Activated CD4-positive, alpha-beta memory T cell treated with anti-CD3 and anti-CD28 coated beads, Interleukin-2, amount 10 ng/mL, durations not matched to agents 7 days and 5 days (primary cell): Measurements from ENCODE around the gene OXCT1. TPM values are rescaled to one million over a fixed set of nuclear protein-coding genes. Genes with fewer than 3 reads are reported as not detected.
"Not testable (repeated sequence)": the region's sequence is repeated elsewhere in the genome, so short reads cannot be mapped to it uniquely, and the experiment has no call there.

Experiments
- CTCF ChIA-PET: fragments of 350-600 bp; sonication (Branson Sonifier 250); formaldehyde crosslinking; loops from one replicate; lab custom pipeline; 2021; ENCODE audit warnings: antibody characterized with exemption, inconsistent platforms; lab: Charles Lee
- POLR2A ChIA-PET: fragments of 350-600 bp; sonication (Branson Sonifier 250); formaldehyde crosslinking; loops from one replicate; lab custom pipeline; 2021; ENCODE audit warnings: antibody characterized with exemption; lab: Charles Lee
- DNase-seq: peaks from one replicate; pipeline ENCODE4 v3.0.0-alpha.2; 2020
- H3K27ac Mint-ChIP-seq: one replicate; pipeline ENCODE4 v1.8.0; 2021; ENCODE audit warnings: mild to moderate bottlenecking, mixed read lengths
- H3K27me3 Mint-ChIP-seq: one replicate; pipeline ENCODE4 v1.8.0; 2021; ENCODE audit warnings: mixed read lengths
- H3K36me3 Mint-ChIP-seq: one replicate; pipeline ENCODE4 v1.8.0; 2021; ENCODE audit warnings: low read depth, mixed read lengths
- H3K4me1 Mint-ChIP-seq: one replicate; pipeline ENCODE4 v1.8.0; 2021; ENCODE audit warnings: mixed read lengths
- H3K4me3 Mint-ChIP-seq: one replicate; pipeline ENCODE4 v1.8.0; 2021; ENCODE audit warnings: mild to moderate bottlenecking, mixed read lengths
- H3K9me3 Mint-ChIP-seq: one replicate; pipeline ENCODE4 v1.8.0; 2021; ENCODE audit warnings: mixed read lengths
- total RNA-seq, 2 experiments: library from RNA; stranded (reverse); gene quantifications; one replicate each; pipeline ENCODE4 v1.2.3, GENCODE V29; 2021

Gene OXCT1
- total RNA-seq, 2 experiments from 2014 or later, result 63.8 to 64.2 TPM

DNA sequence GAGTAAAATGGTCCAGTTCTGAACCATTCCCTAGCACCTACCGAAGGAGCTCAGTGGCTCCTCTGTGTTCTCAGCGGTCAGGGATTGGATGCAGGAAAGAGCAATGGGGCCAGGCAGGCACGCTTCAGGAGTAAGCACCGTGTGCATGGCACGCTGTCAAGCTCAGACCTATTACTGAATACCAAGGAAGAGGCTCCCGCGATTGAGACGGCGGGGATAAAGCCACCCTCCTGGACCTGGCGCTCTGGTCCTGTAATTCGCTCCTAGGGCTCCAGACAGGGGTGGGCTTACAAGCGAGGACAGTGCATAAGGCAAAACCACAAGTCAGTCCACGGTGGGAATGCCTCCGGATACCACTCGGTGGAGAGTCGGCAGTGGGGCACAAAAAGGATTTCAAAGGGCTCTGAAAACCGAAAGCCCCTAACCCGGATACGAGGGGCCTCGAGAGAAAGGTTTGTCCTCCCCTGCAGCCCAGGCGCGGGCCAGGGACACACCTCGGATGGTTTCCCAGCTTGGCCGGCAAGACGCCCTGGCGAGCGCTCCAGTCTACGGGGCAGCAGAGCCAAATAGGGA, 988 bp downstream of the OXCT1 start:
- DNase-seq, result peak; percentile 31
- POLR2A ChIA-PET, result interaction anchor here (0.9 to 4.2 kb wide), 8 partner anchors 13 to 1173 kb away, joined by 3 to 50 read pairs (median 3); partner anchors contain the start of genes FBXO4 and RIMOC1
- peaks cover 57% of the 10 kb centered on the region for H3K4me1 Mint-ChIP-seq

DNA sequence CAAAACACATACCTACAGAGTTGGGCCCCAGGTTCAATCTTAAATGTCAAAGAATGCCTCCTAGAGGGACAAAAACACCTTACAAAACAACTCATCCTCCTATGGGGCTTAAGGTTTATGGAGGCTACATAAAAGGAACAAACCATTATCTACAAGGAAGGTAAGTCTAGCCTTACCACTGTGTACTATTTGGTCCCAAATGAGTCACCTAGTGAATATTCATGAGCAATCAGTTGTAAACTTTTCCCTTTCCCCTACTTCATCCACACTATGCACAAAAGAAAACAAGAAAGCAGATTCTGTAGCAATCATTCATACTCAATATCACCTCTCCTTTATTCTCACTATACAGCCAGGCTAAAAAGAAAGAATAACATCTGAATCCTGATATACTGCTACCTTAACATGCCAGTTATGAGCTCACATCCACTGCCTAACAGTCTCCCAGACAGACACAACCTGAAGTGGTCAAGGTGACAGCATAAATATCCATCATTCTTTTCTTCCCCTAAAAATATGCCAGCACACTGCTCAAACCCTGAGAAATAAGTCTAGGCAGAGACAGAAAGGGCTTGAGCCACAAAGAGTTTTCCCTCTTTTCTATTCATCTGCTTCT, 6.2 kb downstream of the OXCT1 start:
- CTCF ChIA-PET, result interaction anchor here (1.6 to 3.1 kb wide), 3 partner anchors 8 to 194 kb away, joined by 4 to 20 read pairs (median 8); partner anchors contain the start of gene FBXO4
- H3K4me1 Mint-ChIP-seq, result peaks cover 60% of the 10 kb centered on the region
- H3K36me3 Mint-ChIP-seq, result peaks cover 41% of the 10 kb centered on the region
- DNase-seq, result no peak
- H3K27me3 Mint-ChIP-seq, result no peaks in the 10 kb centered on the region
- no peak overlapping the region for H3K4me3 Mint-ChIP-seq
- no peaks in the 10 kb centered on the region for H3K9me3 Mint-ChIP-seq
- POLR2A ChIA-PET, result interaction anchor here (1.7 to 2.7 kb wide), 2 partner anchors 40 to 61 kb away, joined by 8 to 15 read pairs; partner anchors contain the start of genes FBXO4 and RIMOC1
- peak overlapping the region; percentile 2 for H3K27ac Mint-ChIP-seq

More for the DNA sequence above, 988 bp downstream of the OXCT1 start:
- H3K9me3 Mint-ChIP-seq, result no peaks in the 10 kb centered on the region
- H3K36me3 Mint-ChIP-seq, result peaks cover 28% of the 10 kb centered on the region
- peak overlapping the region; percentile 90 for H3K4me3 Mint-ChIP-seq
- H3K27ac Mint-ChIP-seq, result peak overlapping the region; percentile 86
- CTCF ChIA-PET, result interaction anchor here (1.3 to 2.3 kb wide), 3 partner anchors 12 to 57 kb away, joined by 4 to 19 read pairs (median 5); no protein-coding TSS in a partner anchor
- no peaks in the 10 kb centered on the region for H3K27me3 Mint-ChIP-seq

DNA sequence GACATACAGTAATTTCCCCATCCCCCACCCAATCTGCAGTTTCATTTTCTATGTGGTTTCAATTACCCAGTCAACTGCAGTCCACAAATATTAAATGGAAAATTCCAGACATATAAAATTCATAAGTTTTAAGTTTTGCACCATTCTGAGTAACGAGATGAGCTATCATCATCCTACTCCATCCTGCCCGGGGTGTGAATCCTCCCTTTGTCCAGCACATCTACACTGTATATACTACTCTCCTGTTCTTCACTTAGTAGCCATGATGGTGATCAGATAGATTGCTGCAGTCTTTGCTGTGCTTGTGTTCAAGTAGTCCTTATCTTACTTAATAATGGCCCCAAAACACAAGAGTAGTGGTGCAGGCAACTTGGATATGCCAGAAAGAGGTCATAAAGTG, 11.3 kb downstream of the OXCT1 start:
- Mint-ChIP-seq H3K4me1 (peaks cover 21% of the 10 kb centered on the region), H3K27me3 (no peaks in the 10 kb centered on the region), H3K36me3 (peaks cover 38% of the 10 kb centered on the region), H3K27ac (peak overlapping the region; percentile 33), H3K4me3 (no peak overlapping the region), H3K9me3 (no peaks in the 10 kb centered on the region)
- DNase-seq, result no peak
- POLR2A ChIA-PET, result interaction anchor here (1.0 to 2.0 kb wide), 3 partner anchors 12 to 66 kb away, joined by 5 to 11 read pairs (median 7); partner anchors contain the start of genes FBXO4, OXCT1 and RIMOC1
- CTCF ChIA-PET, result interaction anchor here (0.5 to 8.1 kb wide), 5 partner anchors 9 to 1031 kb away, joined by 3 to 153 read pairs (median 11); partner anchors contain the start of gene FBXO4

DNA sequence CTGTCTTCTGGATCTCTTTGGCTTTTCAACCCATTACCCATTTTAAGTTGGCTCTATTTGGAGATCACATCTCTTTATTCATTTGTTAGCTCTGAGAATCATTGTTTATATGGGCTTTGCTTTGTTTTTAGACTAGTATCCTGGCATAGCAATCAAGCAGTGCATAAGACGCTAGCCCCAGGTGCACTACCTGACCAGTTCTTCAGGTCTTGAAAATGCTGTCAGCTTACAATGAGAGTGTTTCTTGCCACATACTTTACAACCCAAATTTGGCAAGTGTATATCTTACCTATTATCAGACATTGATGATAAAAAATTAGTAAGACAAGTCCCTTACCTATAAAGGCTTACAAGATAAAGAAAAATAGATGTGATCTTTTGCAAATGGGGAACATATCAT, 12.2 kb downstream of the OXCT1 start:
- POLR2A ChIA-PET, result interaction anchor here (1.0 to 2.0 kb wide), 2 partner anchors 12 to 67 kb away, joined by 7 to 11 read pairs; partner anchors contain the start of genes FBXO4 and OXCT1
- Mint-ChIP-seq H3K4me1 (peaks cover 17% of the 10 kb centered on the region), H3K36me3 (peaks cover 41% of the 10 kb centered on the region), H3K4me3 (no peak overlapping the region), H3K9me3 (no peaks in the 10 kb centered on the region), H3K27me3 (no peaks in the 10 kb centered on the region), H3K27ac (no peak overlapping the region)
- no peak for DNase-seq
- CTCF ChIA-PET, result interaction anchor here (1.0 to 8.1 kb wide), 4 partner anchors 10 to 199 kb away, joined by 3 to 153 read pairs (median 15); partner anchors contain the start of genes FBXO4 and RIMOC1

DNA sequence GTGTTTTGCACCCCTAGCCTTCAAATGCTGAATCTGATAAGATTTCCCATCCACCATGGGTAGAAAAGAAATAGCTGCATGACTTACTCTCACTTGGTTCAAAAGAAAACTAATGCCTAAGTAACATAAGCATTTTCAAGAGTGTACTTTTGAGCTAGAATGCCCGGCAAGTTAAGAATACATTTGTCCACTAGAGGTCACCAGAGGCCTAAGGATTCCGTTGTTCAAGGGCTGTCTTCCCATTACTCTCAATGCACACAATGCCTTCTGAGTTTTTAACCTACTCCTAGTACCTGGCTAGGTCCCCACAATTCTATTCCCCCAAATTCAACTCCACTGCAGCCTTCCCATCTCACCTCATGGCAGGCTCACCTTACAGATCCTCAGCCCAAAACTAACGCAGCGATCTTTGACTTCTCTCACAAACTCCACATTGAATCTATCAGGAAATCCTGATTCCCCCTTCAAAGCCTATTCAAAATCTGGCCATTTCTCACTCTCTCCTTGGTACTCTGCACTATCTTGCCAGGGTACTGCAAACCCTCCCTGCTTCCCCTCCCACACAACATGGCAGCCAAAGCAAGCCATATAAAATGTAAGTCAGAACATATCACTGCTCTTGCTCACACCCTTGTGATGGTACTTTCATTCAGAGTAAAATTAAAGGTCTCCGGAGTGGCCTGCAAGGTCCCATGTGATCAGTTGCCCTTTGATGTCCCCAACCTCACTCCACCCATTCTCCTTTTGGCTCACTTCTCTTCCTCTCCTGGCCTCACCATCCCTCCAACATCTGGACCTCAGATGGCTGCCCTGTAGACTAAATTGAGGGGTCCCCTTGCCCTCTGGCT, 13.4 kb downstream of the OXCT1 start:
- peaks cover 18% of the 10 kb centered on the region for H3K4me1 Mint-ChIP-seq
- no peak overlapping the region for H3K27ac Mint-ChIP-seq

DNA sequence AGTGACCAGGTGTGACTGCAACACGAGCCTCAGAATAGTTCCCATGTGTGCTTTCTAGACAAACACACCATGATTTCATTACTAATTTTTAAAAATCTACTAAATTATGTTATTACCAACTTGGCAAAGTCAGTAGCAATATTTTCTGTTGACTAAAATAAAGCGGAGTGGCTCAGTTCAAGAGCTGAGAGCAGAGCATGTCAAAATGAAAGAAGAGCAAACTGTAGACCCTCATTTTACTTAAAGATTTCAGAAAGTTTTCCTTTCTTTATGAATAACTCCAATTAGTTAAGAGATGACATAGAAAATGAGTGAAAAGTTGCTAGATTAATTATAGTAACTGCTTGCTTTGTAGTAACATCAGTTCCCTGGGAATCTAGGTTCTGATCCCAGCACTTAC, 17.9 kb downstream of the OXCT1 start:
- ChIA-PET CTCF (interaction anchor here (2.3 to 8.1 kb wide), 2 partner anchors 9 to 205 kb away, joined by 10 to 153 read pairs; no protein-coding TSS in a partner anchor), POLR2A (no interaction called here)
- Mint-ChIP-seq H3K36me3 (peaks cover 57% of the 10 kb centered on the region), H3K27ac (no peak overlapping the region), H3K27me3 (no peaks in the 10 kb centered on the region), H3K4me3 (no peak overlapping the region), H3K9me3 (peaks cover 3% of the 10 kb centered on the region), H3K4me1 (peaks cover 14% of the 10 kb centered on the region)
- DNase-seq, result no peak

More for the DNA sequence above, 13.4 kb downstream of the OXCT1 start:
- peak; percentile 54 for DNase-seq
- no peaks in the 10 kb centered on the region for H3K9me3 Mint-ChIP-seq
- CTCF ChIA-PET, result interaction anchor here (0.7 to 8.1 kb wide), 21 partner anchors 9 to 726 kb away, joined by 3 to 153 read pairs (median 4); partner anchors contain the start of genes FBXO4 and RIMOC1
- POLR2A ChIA-PET, result interaction anchor here (1.1 to 1.5 kb wide), 5 partner anchors 13 to 200 kb away, joined by 3 to 9 read pairs (median 3); partner anchors contain the start of genes FBXO4 and RIMOC1
- peaks cover 49% of the 10 kb centered on the region for H3K36me3 Mint-ChIP-seq
- no peak overlapping the region for H3K4me3 Mint-ChIP-seq
- no peaks in the 10 kb centered on the region for H3K27me3 Mint-ChIP-seq

DNA sequence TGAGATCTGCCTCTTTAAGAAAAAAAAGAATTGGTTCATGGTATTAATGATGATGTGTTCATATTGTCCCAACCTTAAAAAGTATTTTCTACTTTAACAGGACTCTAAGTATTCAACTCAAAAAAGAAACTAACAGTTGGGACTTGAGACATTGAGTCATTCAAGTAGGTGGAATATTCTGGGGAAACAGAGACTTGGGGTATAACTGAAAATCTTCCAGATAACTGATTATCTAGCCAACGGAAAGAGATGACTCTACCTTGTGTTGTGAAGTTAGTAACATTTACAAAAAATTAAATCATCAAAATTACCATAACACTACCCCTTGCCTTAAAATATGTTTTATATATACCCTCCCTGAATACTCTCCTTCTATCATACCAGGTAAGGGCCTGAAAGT, 19.1 kb downstream of the OXCT1 start:
- ChIA-PET CTCF (no interaction called here), POLR2A (no interaction called here)
- no peak for DNase-seq
- Mint-ChIP-seq H3K4me3 (no peak overlapping the region), H3K9me3 (peaks cover 3% of the 10 kb centered on the region), H3K36me3 (peaks cover 62% of the 10 kb centered on the region), H3K27ac (no peak overlapping the region), H3K4me1 (peaks cover 14% of the 10 kb centered on the region), H3K27me3 (no peaks in the 10 kb centered on the region)

DNA sequence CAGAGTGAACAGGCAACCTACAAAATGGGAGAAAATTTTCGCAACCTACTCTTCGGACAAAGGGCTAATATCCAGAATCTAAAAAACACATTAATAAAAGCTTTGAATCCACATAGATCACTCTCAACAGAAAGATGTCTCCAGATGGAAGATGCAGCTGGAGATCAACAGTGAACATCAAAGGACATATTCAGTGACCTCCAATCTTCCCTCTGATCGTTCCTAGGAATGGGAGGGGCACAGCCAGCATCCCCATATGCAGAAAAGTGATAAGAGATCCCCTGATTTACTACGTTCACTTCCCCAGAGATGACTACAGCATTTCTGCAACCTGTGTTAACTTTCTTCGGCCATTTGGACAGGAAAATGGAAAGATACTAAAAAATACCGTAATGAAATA, 21.2 kb downstream of the OXCT1 start:
- H3K27ac Mint-ChIP-seq, result no peak overlapping the region
- H3K9me3 Mint-ChIP-seq, result peaks cover 3% of the 10 kb centered on the region
- H3K36me3 Mint-ChIP-seq, result peaks cover 56% of the 10 kb centered on the region
- no peak for DNase-seq
- CTCF ChIA-PET, result no interaction called here
- POLR2A ChIA-PET, result no interaction called here
- H3K27me3 Mint-ChIP-seq, result no peaks in the 10 kb centered on the region
- peaks cover 12% of the 10 kb centered on the region for H3K4me1 Mint-ChIP-seq
- H3K4me3 Mint-ChIP-seq, result no peak overlapping the region

DNA sequence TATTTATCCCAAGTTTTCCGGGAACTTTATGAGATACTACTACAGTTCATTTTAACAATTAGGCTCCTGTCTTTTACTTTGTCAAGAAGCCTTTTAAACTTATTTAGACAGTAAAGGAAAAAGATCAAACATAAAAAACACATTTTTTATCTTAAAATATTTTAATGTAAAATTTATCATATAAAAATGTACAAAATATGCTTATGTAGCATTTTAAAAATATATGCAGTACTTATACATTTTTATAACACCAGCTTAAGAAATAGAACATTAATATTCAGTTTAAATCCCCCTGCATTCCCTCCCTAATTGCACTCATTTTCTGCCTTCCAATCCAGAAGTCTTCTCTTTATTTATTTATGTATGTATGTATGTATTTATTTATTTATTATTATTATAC, 24.5 kb downstream of the OXCT1 start:
- H3K4me3 Mint-ChIP-seq, H3K27ac Mint-ChIP-seq, POLR2A ChIA-PET, H3K27me3 Mint-ChIP-seq, H3K4me1 Mint-ChIP-seq, H3K9me3 Mint-ChIP-seq, DNase-seq: not testable (repeated sequence)
- peaks cover 41% of the 10 kb centered on the region for H3K36me3 Mint-ChIP-seq
- CTCF ChIA-PET, result interaction anchor here (0.7 to 2.1 kb wide), 4 partner anchors 11 to 1066 kb away, joined by 3 to 5 read pairs (median 4); no protein-coding TSS in a partner anchor

DNA sequence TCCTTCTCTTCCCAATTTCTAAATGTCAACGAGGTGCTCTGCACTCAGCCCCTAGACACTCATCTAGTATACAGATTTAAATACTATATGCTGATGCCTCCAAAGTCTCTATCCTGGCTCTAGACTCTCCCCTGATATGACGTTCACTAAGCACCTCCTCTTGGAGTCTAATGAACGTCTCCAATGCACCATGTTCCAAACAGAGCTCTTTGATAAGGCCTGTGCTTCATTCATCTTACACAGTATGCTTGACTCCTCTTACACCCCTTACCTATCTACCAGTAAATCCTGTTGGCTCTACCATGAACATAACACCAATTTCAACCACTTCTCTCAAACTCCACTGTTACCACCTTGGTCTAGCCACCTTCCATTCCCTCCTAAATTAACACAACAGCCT, 25.7 kb downstream of the OXCT1 start:
- Mint-ChIP-seq H3K4me3 (no peak overlapping the region), H3K27ac (no peak overlapping the region), H3K27me3 (no peaks in the 10 kb centered on the region), H3K9me3 (peaks cover 3% of the 10 kb centered on the region), H3K4me1 (peaks cover 3% of the 10 kb centered on the region), H3K36me3 (peaks cover 36% of the 10 kb centered on the region)
- CTCF ChIA-PET, result interaction anchor here (0.9 to 2.1 kb wide), 11 partner anchors 8 to 213 kb away, joined by 3 to 10 read pairs (median 5); no protein-coding TSS in a partner anchor
- POLR2A ChIA-PET, result interaction anchor here (1.5 kb wide), 1 partner anchor 12 kb away, joined by 3 read pairs; no protein-coding TSS in a partner anchor
- DNase-seq, result no peak

DNA sequence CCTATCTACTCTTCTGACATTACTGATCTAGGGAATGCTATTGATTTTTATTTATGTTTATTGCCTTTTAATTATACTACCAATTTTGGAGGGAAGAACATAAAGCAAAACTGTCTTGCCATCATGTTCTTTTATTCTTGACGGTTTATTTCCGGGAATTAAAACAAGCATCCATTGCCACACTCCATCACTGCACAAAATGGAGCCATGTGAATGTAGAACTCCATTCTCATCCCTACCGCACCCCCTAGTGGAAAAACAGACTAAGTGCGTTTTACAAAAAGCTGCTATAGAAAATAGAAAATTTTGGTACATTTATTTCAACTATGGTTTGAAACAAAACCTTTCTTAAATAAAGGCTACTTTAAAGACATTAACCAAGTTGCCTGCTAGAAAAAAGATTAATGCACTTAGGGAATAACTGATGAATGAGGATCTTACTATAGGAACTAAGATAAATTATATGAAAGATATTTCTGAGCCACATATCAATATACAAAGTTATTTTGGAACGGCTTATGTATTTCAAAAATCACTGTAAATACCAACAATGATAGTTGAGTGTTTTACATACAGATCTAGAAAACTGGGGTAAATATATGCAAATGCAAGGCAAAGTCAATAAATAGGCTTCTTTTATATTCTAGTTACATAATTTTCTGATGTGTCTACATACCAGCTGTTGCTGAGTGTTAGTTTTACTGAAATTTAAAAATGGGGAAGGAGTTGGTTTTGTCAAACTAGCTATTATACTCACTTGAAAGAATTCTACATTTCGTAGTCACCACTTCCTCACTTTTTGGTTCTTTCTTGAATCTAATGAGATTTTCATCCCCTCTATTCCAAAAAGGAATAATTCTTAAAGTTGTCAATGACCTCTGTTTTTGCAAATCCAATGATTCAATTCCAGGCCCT, 26.5 kb downstream of the OXCT1 start:
- no peak overlapping the region for H3K27ac Mint-ChIP-seq
- H3K36me3 Mint-ChIP-seq, result peaks cover 35% of the 10 kb centered on the region
- H3K27me3 Mint-ChIP-seq, result no peaks in the 10 kb centered on the region
- no peak for DNase-seq
- POLR2A ChIA-PET, result interaction anchor here (1.2 to 1.5 kb wide), 3 partner anchors 13 to 90 kb away, joined by 3 to 8 read pairs (median 3); partner anchors contain the start of gene OXCT1
- H3K9me3 Mint-ChIP-seq, result no peaks in the 10 kb centered on the region
- CTCF ChIA-PET, result interaction anchor here (0.6 to 2.1 kb wide), 16 partner anchors 9 to 939 kb away, joined by 3 to 10 read pairs (median 4); no protein-coding TSS in a partner anchor
- no peak overlapping the region for H3K4me3 Mint-ChIP-seq
- H3K4me1 Mint-ChIP-seq, result peaks cover 3% of the 10 kb centered on the region
